ENCODE measurements around the gene MOGAT1.

Gene MOGAT1, protein sequence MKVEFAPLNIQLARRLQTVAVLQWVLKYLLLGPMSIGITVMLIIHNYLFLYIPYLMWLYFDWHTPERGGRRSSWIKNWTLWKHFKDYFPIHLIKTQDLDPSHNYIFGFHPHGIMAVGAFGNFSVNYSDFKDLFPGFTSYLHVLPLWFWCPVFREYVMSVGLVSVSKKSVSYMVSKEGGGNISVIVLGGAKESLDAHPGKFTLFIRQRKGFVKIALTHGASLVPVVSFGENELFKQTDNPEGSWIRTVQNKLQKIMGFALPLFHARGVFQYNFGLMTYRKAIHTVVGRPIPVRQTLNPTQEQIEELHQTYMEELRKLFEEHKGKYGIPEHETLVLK

DNA sequence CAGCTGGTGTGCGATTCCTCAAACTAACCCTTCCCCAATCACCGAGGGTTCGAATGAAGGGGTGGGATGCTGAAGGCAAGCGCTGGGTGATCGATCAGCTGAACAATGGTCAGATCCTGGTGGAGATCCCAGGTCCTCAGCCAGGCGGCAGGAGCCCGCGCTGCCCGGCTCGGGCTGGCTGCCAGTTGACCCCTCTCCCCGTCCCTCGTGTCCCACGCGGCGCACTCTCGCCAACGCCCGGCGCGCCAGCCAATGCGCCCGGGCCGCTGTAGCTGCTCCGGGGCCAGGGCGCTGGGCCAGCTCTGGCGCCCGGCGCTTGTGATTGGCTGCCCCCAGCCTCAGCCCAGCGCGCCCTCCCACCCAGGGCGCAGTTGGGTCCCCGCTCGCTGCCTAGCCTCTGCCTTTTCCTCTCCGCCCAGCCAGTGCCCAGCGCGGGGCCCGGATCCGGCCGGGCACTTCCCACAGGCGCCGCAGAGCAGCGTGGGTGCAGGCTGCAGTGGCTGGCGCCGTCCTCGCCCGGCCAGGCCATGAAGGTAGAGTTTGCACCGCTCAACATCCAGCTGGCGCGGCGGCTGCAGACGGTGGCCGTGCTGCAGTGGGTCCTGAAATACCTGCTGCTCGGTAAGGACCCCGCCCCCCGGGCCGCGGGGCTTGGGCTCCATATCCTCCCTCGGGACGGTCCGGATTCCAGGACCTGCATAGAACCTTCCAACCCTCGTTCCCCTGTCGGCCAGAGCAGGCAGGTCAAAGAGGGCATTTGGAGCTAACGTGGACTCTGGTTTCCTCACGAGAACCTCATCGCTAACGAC is at the start of gene MOGAT1:
TSS of gene MOGAT1 (plus strand) at position 400 of the 809 bp plus-strand sequence. CDS start at position 528, 128 bp downstream.
- Mint-ChIP-seq H3K27me3 (ENCODE audit: low read depth, poor library complexity) (peaks cover 81% of the 10 kb centered on the region), H3K36me3 (ENCODE audit: low read depth) (no peaks in the 10 kb centered on the region), H3K4me1 (peaks cover 6% of the 10 kb centered on the region), H3K27ac (no peak within 1 kb of the TSS), H3K9me3 (no peaks in the 10 kb centered on the region), H3K4me3 (peak within 1 kb of the TSS; percentile 80)
- TF ChIP-seq CTCF (IDR thresholded peaks at IDR 0.05) = no peak
- DNase-seq = peak; percentile 67

DNA sequence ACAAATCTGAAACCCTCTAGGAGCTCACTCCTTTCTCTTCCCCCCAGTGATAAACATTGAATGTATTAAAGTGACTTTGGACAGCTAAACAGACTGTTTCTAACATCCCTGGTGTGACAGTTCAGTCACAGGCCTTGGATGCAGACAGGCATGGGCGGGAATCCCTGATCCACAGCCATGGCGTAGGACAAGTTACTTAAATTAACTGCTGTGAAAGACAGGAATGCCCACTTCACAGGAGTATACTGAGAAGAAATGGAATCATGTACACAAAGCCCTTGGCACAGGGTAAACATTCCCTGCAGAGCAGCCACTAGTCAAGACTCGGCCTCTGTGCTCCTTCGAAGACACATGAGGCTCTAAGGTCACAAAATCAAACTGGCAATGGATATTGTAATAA is 49.6 kb upstream of the MOGAT1 start:
- H3K9me3 Mint-ChIP-seq = no peaks in the 10 kb centered on the region
- H3K27ac Mint-ChIP-seq = peak overlapping the region; percentile 29
- no peak overlapping the region for H3K4me3 Mint-ChIP-seq
- H3K27me3 Mint-ChIP-seq (ENCODE audit: low read depth, poor library complexity) = no peaks in the 10 kb centered on the region
- no peaks in the 10 kb centered on the region for H3K4me1 Mint-ChIP-seq
- H3K36me3 Mint-ChIP-seq (ENCODE audit: low read depth) = peaks cover 52% of the 10 kb centered on the region
- no peak for TF ChIP-seq CTCF (IDR thresholded peaks at IDR 0.05)
- DNase-seq = no peak

GRCh38 chr2:222622910-222623309 is 48.5 kb upstream of the MOGAT1 start:
- Mint-ChIP-seq H3K36me3 (ENCODE audit: low read depth) (peaks cover 63% of the 10 kb centered on the region), H3K27me3 (ENCODE audit: low read depth, poor library complexity) (no peaks in the 10 kb centered on the region), H3K27ac (no peak overlapping the region), H3K4me1 (no peaks in the 10 kb centered on the region), H3K4me3 (no peak overlapping the region), H3K9me3 (peaks cover 3% of the 10 kb centered on the region)
- DNase-seq = no peak
- no peak for TF ChIP-seq CTCF (IDR thresholded peaks at IDR 0.05)

- H3K36me3 Mint-ChIP-seq (ENCODE audit: low read depth) = peaks cover 66% of the 10 kb centered on the region
- DNase-seq = no peak
These were observed 47.6 kb upstream of the MOGAT1 start for GRCh38 chr2:222623756-222624309.

GRCh38 chr2:222627764-222628163 is 43.7 kb upstream of the MOGAT1 start:
- H3K4me1 Mint-ChIP-seq = peaks cover 11% of the 10 kb centered on the region
- H3K36me3 Mint-ChIP-seq (ENCODE audit: low read depth) = peaks cover 86% of the 10 kb centered on the region
- peaks cover 3% of the 10 kb centered on the region for H3K9me3 Mint-ChIP-seq
- DNase-seq = no peak
- H3K4me3 Mint-ChIP-seq = no peak overlapping the region
- H3K27ac Mint-ChIP-seq = no peak overlapping the region
- TF ChIP-seq CTCF (IDR thresholded peaks at IDR 0.05) = no peak
- H3K27me3 Mint-ChIP-seq (ENCODE audit: low read depth, poor library complexity) = no peaks in the 10 kb centered on the region

More at GRCh38 chr2:222623756-222624309, 47.6 kb upstream of the MOGAT1 start:
- Mint-ChIP-seq H3K4me1 (no peaks in the 10 kb centered on the region), H3K9me3 (peaks cover 3% of the 10 kb centered on the region), H3K27me3 (ENCODE audit: low read depth, poor library complexity) (no peaks in the 10 kb centered on the region), H3K27ac (no peak overlapping the region), H3K4me3 (no peak overlapping the region)
- no peak for TF ChIP-seq CTCF (IDR thresholded peaks at IDR 0.05)

All from nephron progenitor cell (in vitro differentiated cells).